Measurements from ENCODE around the gene DTD2.

Gene DTD2

DNA sequence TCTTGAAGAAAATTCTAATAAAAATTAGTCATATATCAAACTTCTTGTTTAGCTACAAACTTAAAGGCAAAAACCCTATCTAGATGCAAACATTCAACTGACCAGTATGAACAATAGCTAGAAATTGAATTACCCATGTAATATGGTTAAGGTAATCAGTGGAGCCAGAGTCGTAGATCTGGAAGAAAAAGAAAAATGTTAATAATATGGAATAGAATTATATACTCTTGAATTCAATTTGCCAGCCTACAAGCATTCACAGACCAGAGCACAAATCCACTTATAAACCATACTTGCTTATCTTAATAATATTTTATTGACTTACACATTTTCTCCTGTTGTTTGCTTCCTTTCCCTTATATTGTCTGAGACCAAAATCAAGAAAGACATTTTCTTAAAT is 29.3 kb downstream of the DTD2 start:
- TF ChIP-seq, protein P1, sequence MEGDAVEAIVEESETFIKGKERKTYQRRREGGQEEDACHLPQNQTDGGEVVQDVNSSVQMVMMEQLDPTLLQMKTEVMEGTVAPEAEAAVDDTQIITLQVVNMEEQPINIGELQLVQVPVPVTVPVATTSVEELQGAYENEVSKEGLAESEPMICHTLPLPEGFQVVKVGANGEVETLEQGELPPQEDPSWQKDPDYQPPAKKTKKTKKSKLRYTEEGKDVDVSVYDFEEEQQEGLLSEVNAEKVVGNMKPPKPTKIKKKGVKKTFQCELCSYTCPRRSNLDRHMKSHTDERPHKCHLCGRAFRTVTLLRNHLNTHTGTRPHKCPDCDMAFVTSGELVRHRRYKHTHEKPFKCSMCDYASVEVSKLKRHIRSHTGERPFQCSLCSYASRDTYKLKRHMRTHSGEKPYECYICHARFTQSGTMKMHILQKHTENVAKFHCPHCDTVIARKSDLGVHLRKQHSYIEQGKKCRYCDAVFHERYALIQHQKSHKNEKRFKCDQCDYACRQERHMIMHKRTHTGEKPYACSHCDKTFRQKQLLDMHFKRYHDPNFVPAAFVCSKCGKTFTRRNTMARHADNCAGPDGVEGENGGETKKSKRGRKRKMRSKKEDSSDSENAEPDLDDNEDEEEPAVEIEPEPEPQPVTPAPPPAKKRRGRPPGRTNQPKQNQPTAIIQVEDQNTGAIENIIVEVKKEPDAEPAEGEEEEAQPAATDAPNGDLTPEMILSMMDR (IDR thresholded peaks at IDR 0.05; ENCODE audit: low read depth, low read length), result no peak
- H3K4me3 ChIP-seq (ENCODE audit: low read depth, low read length), result no peak overlapping the region

DNA sequence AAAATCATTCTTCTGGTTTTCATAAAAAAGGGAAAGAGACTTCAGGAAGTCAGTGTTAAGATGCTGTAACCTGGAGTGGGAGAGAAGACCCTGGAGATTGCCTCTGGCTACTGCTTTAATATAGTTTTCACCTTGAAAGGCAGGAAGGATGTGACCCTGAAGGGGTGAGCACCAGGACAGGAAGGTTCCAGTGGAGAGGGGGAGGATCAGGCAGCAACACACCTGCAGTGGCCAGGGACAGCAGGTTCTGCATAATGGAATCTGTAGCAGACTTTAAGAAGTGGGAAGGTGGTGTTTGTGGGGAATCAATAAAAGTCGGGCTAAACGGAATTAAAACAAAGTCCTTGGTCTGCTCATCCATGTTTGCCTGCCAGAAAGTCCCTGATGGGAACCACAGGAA is 30.6 kb downstream of the DTD2 start:
- H3K4me3 ChIP-seq (ENCODE audit: low read depth, low read length), result no peak overlapping the region
- TF ChIP-seq, protein P1 (IDR thresholded peaks at IDR 0.05; ENCODE audit: low read depth, low read length), result no peak

DNA sequence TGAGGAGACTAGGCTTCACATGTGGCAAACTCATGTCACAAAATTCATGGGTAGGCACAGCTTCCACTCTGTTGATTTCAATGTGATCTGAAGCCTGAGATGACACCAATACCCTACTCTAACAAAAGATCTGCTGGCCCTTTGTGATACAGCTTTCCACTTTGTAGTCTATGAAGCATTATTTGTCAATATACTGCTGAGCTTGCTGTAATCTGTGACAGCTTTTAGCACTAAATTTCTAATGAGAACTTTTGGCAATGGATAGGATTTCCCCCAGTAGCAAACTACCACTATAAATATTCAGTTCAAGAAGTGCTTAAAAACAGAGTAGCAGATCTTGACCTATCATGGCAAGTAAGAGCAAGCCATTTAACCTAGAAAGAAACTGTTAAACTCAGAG is 31.4 kb downstream of the DTD2 start:
- TF ChIP-seq, protein P1 (IDR thresholded peaks at IDR 0.05; ENCODE audit: low read depth, low read length), result no peak
- H3K4me3 ChIP-seq (ENCODE audit: low read depth, low read length), result no peak overlapping the region

DNA sequence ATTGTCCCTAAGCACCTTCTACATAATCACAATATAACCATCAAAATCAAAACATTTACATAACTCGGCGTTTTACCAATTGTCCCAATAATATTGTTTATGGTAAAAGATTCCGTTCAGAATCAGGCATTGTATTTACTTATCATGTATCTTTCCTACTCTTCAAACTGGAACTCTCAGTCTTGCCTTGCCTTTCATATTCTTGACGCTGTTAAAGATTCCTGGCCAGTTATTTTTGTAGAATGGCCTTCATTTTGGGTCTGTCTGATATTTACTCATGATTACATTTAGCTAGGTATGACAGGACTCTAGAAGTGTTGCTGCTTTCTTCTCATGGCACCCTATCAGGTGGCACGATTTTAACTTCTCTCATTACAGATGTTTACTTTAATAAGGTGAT is 36.1 kb downstream of the DTD2 start:
- TF ChIP-seq, protein P1 (IDR thresholded peaks at IDR 0.05; ENCODE audit: low read depth, low read length), result no peak

DNA sequence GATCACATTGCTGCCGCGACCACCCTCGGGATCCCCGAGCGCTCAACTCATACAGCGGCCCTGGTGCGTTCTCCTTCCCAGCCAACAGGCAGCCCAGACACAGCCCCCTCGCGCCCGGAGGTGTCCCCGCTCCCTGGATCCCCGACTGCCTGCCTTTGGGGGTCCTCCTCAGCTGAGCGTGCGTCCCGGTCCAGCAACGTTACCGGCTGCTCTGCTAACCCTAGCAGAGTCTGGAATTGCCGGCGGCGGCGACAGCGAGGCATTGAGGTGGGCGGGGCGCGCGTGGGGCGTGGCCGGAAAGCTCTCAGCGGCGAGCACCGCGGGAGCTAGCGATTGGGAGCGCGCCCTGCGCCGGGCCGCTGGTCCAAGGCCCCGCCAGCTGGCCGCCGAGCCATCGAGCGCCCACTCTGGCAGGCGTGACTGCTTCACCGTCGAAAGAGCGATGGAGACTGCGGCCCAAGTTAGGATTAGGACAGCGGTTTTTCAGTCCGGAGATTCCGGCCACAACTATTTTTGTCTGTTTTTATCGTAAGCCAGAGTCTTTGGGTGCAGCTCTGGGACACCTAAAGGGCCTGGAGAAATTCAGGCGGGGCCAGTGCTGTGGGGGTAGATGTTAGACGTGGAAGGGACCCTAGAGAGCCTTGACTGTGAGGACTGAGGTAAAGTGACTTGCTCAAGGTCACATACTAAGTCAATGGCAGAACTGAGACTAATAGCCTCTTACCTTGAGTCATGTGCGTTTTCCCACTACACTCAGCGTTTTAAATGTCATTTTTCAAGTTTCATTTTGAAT is 36.8 kb downstream of the DTD2 start, which contains the start of gene HEATR5A:
Gene HEATR5A (minus strand): TSS at position 232 of the 793 bp plus-strand sequence. CDS start 17,575 bp downstream, outside the sequence.
- peak within 1 kb of the TSS; percentile 99 for H3K4me3 ChIP-seq (ENCODE audit: low read depth, low read length)
- TF ChIP-seq, protein P1 (IDR thresholded peaks at IDR 0.05; ENCODE audit: low read depth, low read length), result no peak

More for the DNA sequence above, 36.1 kb downstream of the DTD2 start:
- H3K4me3 ChIP-seq (ENCODE audit: low read depth, low read length), result no peak overlapping the region

DNA sequence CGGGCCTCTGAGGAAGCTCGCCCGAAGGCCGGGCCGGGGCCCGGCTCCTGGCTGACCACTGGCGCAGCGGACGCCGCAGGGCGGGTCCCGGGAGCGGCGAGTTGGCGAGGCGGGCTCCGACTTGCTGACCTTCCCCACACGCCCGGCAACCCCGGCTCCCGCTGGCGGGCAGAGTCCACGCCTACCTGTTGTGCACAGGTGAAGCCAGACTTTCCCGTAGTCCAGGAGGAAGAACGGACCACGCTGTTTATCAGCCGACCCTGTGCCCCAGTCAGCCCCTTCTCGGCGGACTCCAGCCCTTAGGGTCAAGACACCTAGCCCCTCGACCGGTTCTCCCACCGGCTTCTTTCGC is 37.4 kb downstream of the DTD2 start:
- TF ChIP-seq, protein P1 (IDR thresholded peaks at IDR 0.05; ENCODE audit: low read depth, low read length), result no peak
- H3K4me3 ChIP-seq (ENCODE audit: low read depth, low read length), result peak overlapping the region; percentile 99

DNA sequence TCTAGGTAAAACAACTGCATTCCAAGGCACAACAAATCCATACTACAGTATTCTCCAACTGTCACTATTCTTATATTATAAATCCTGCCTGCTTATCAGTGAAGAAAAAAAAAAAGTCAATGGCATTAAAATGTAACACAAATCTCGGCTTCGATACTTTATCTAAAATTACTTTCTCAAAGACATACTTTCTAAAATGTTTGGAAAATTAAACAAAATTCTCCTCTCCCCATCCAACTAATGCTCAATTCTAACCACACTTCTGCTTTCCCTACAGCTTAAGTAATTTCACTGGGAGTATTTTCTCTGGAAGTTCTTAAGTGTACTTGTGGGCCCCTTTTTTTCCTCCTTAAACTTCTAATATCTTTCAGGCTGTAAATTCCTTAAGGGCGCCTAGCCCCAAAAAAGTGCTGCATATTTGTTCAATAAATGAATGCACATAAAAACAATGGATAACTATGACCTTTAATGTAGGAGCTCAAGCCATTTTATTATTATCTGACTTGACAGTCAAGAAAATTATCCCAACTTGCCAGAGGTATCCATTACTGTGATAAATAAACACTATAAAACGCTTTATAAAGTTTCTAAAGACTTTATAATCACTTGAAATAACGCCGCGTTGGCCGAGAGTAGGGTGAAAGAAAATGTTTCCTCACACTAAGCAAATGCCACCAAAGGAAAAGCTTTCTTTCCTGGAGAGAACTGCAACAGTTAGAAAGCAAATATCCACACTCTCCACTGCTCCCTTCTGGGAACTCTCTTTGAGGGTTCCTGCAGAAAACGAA is 37.9 kb downstream of the DTD2 start:
- TF ChIP-seq, protein P1 (IDR thresholded peaks at IDR 0.05; ENCODE audit: low read depth, low read length), result no peak

More for the DNA sequence above, 37.9 kb downstream of the DTD2 start:
- peak overlapping the region; percentile 99 for H3K4me3 ChIP-seq (ENCODE audit: low read depth, low read length)

Measured in WI38 (cell line).